ENCODE data around the gene ANKRD13C.
A peak's percentile ranks its signal among the peaks of the same experiment; 100 is the strongest.

ANKRD13C gene

DNA sequence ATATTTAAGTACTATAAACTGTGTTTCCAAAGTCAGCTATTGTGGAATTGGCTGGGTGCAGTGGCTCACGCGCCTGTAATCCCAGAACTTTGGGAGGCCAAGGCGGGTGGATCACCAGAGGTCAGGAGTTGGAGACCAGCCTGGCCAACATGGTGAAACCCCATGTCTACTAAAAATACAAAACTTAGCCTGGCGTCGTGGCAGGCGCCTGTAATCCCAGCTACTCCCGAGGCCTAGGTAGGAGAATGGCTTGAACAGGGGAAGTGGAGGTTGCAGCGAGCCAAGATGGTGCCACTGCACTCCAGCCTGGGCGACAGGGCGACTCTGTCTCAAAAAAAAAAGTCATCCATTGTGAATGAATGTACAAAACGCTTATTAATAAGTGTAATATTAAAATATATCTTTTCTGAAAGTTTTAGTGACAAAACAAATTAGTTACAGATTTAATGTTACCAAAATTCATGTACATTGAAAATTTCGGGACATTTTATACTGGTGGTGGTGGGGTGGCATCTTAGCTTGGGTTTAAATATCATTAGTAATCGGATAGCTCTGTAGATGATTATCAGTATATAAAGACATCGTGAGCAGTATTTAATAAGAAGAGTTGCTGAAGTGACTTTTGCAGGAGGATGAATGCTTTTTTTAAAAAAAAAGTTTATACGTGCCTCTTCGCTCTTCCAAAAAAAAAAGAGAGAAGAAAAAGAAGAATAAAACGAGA, 133.8 kb downstream of the ANKRD13C start:
- in situ Hi-C loops (cut with HindIII; ENCODE audit: low sequenced_read_pairs), result no loop called here
- no peak for DNase-seq (ENCODE audit: low read depth)
- no peak for TF ChIP-seq CTCF (IDR thresholded peaks at IDR 0.05; ENCODE audit: low read depth, low read length, missing control alignments)
- peak overlapping the region; percentile 71 for H3K4me3 ChIP-seq (ENCODE audit: low read depth, low read length)

DNA sequence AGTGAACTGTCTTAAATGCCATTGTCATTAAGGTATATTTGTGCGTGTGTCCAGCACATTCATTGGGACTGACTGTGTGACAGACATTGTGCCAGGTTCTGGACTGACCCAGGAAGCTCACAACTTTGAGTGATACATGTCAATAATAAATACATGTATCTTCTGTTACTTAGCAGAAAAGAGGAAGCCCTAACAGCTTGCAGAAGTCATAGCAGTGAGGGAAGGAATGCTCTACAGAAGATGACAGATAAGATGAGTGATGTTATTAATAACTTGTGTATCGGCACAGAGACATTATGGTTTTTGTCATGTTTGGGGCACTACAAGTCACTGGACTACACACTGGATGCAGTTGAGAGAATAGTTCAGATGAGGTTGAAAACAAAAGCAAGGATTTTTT, 134.5 kb downstream of the ANKRD13C start:
- no peak overlapping the region for H3K4me3 ChIP-seq (ENCODE audit: low read depth, low read length)
- no peak for TF ChIP-seq CTCF (IDR thresholded peaks at IDR 0.05; ENCODE audit: low read depth, low read length, missing control alignments)
- in situ Hi-C loops (cut with HindIII; ENCODE audit: low sequenced_read_pairs), result no loop called here
- no peak for DNase-seq (ENCODE audit: low read depth)

DNA sequence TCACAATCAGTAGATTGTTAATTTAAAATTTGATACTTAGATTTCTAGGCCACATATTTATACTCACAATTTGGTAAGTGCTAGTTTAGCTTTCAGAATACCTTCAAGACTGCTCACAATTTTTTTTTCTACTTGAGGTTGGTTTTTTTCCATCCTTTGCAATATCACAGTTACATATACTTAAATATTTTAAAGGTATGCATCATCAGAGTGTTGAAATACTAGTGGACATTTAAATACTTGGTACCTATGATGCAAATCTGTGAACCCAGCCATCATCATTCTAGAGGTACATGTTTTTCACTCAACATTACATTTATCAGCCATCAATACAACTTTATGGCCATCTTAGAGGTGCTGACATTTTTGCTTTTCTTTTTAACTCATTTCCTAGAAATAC, 143.0 kb downstream of the ANKRD13C start:
- H3K4me3 ChIP-seq (ENCODE audit: low read depth, low read length), result no peak overlapping the region
- DNase-seq (ENCODE audit: low read depth), result no peak
- TF ChIP-seq CTCF (IDR thresholded peaks at IDR 0.05; ENCODE audit: low read depth, low read length, missing control alignments), result no peak
- in situ Hi-C loops (cut with HindIII; ENCODE audit: low sequenced_read_pairs), result no loop called here

- TF ChIP-seq CTCF (IDR thresholded peaks at IDR 0.05; ENCODE audit: low read depth, low read length, missing control alignments), result no peak
- in situ Hi-C loops (cut with HindIII; ENCODE audit: low sequenced_read_pairs), result no loop called here
- H3K4me3 ChIP-seq (ENCODE audit: low read depth, low read length), result no peak overlapping the region
- DNase-seq (ENCODE audit: low read depth), result no peak
These were observed 143.7 kb downstream of the ANKRD13C start for GRCh38 chr1:70210820-70211219.

Data from astrocyte of the cerebellum (primary cell).